ENCODE data around the gene PRAMEF33.
A peak's percentile ranks its signal among the peaks of the same experiment; 100 is the strongest.
"Not testable (repeated sequence)": the region's sequence is repeated elsewhere in the genome, so short reads cannot be mapped to it uniquely, and the experiment has no call there.

PRAMEF33 gene

GRCh38 chr1:13303239-13303638, at the start of gene PRAMEF33:
PRAMEF33 (plus strand) TSS chr1:13303539; CDS start chr1:13305955, 2,416 bp downstream.
- not testable (repeated sequence) for H3K36me3 Mint-ChIP-seq; ATAC-seq (replicated peaks); H3K9me3 Mint-ChIP-seq; H3K27me3 Mint-ChIP-seq; DNase-seq; H3K4me3 Mint-ChIP-seq; H3K4me1 Mint-ChIP-seq; H3K27ac Mint-ChIP-seq

GRCh38 chr1:13253898-13254297, 49.4 kb upstream of the PRAMEF33 start, which contains the start of gene PRAMEF5:
PRAMEF5 (plus strand) TSS chr1:13254198; CDS start chr1:13259269, 5,071 bp downstream.
- DNase-seq; H3K4me3 Mint-ChIP-seq; H3K27me3 Mint-ChIP-seq; H3K4me1 Mint-ChIP-seq; H3K9me3 Mint-ChIP-seq; ATAC-seq (replicated peaks); H3K27ac Mint-ChIP-seq; H3K36me3 Mint-ChIP-seq: not testable (repeated sequence)

GRCh38 chr1:13265124-13265523, 38.2 kb upstream of the PRAMEF33 start:
- not testable (repeated sequence) for H3K27ac Mint-ChIP-seq, H3K4me1 Mint-ChIP-seq, H3K9me3 Mint-ChIP-seq, H3K4me3 Mint-ChIP-seq, DNase-seq, H3K36me3 Mint-ChIP-seq, H3K27me3 Mint-ChIP-seq
- ATAC-seq (replicated peaks) = peak; percentile 53 to 61

GRCh38 chr1:13277016-13277415, 26.3 kb upstream of the PRAMEF33 start:
- not testable (repeated sequence) for H3K27ac Mint-ChIP-seq, H3K4me1 Mint-ChIP-seq, DNase-seq, H3K27me3 Mint-ChIP-seq, H3K9me3 Mint-ChIP-seq, H3K36me3 Mint-ChIP-seq, H3K4me3 Mint-ChIP-seq
- ATAC-seq (replicated peaks) = peak; percentile 53 to 58

- H3K36me3 Mint-ChIP-seq; ATAC-seq (replicated peaks); DNase-seq; H3K4me3 Mint-ChIP-seq; H3K4me1 Mint-ChIP-seq; H3K27ac Mint-ChIP-seq; H3K27me3 Mint-ChIP-seq; H3K9me3 Mint-ChIP-seq: not testable (repeated sequence)
These were observed 23.7 kb upstream of the PRAMEF33 start for GRCh38 chr1:13279617-13280016.

GRCh38 chr1:13285037-13285436, 18.3 kb upstream of the PRAMEF33 start, which contains the start of gene PRAMEF8:
PRAMEF8 (minus strand) TSS chr1:13285137; CDS start chr1:13284091, 1,046 bp downstream.
- H3K4me3 Mint-ChIP-seq; ATAC-seq (replicated peaks); H3K4me1 Mint-ChIP-seq; H3K36me3 Mint-ChIP-seq; DNase-seq; H3K27me3 Mint-ChIP-seq; H3K27ac Mint-ChIP-seq; H3K9me3 Mint-ChIP-seq: not testable (repeated sequence)

GRCh38 chr1:13289030-13289429, 14.3 kb upstream of the PRAMEF33 start:
- H3K27me3 Mint-ChIP-seq; H3K4me3 Mint-ChIP-seq; H3K36me3 Mint-ChIP-seq; DNase-seq; H3K27ac Mint-ChIP-seq; ATAC-seq (replicated peaks); H3K9me3 Mint-ChIP-seq; H3K4me1 Mint-ChIP-seq: not testable (repeated sequence)

- H3K27ac Mint-ChIP-seq; ATAC-seq (replicated peaks); DNase-seq; H3K4me3 Mint-ChIP-seq; H3K9me3 Mint-ChIP-seq; H3K27me3 Mint-ChIP-seq; H3K4me1 Mint-ChIP-seq; H3K36me3 Mint-ChIP-seq: not testable (repeated sequence)
These were observed 6.0 kb upstream of the PRAMEF33 start for GRCh38 chr1:13297216-13297931.

GRCh38 chr1:13298699-13299098, 4.6 kb upstream of the PRAMEF33 start:
- not testable (repeated sequence) for DNase-seq, H3K36me3 Mint-ChIP-seq

GRCh38 chr1:13302197-13302596, 1.1 kb upstream of the PRAMEF33 start:
- H3K36me3 Mint-ChIP-seq; DNase-seq; H3K4me3 Mint-ChIP-seq; H3K4me1 Mint-ChIP-seq; H3K27me3 Mint-ChIP-seq; H3K27ac Mint-ChIP-seq; H3K9me3 Mint-ChIP-seq; ATAC-seq (replicated peaks): not testable (repeated sequence)

More at GRCh38 chr1:13298699-13299098, 4.6 kb upstream of the PRAMEF33 start:
- H3K4me1 Mint-ChIP-seq; H3K27ac Mint-ChIP-seq; H3K4me3 Mint-ChIP-seq; H3K27me3 Mint-ChIP-seq; H3K9me3 Mint-ChIP-seq; ATAC-seq (replicated peaks): not testable (repeated sequence)

GRCh38 chr1:13315281-13315680, 11.9 kb downstream of the PRAMEF33 start, which contains the start of gene PRAMEF15:
PRAMEF15 (plus strand) TSS chr1:13315581; CDS start chr1:13318408, 2,827 bp downstream.
- H3K27ac Mint-ChIP-seq; H3K4me1 Mint-ChIP-seq; DNase-seq; H3K36me3 Mint-ChIP-seq; H3K4me3 Mint-ChIP-seq; ATAC-seq (replicated peaks); H3K9me3 Mint-ChIP-seq: not testable (repeated sequence)
- peaks cover 3 to 12% of the 10 kb centered on the region in 2 donors for H3K27me3 Mint-ChIP-seq

GRCh38 chr1:13342496-13342895, 39.2 kb downstream of the PRAMEF33 start:
- H3K4me1 Mint-ChIP-seq; H3K36me3 Mint-ChIP-seq; H3K9me3 Mint-ChIP-seq; ATAC-seq (replicated peaks); H3K27ac Mint-ChIP-seq; H3K4me3 Mint-ChIP-seq; H3K27me3 Mint-ChIP-seq; DNase-seq: not testable (repeated sequence)

- not testable (repeated sequence) for H3K9me3 Mint-ChIP-seq; H3K4me1 Mint-ChIP-seq; H3K27me3 Mint-ChIP-seq; H3K36me3 Mint-ChIP-seq; H3K27ac Mint-ChIP-seq; H3K4me3 Mint-ChIP-seq; ATAC-seq (replicated peaks); DNase-seq
These were observed 43.7 kb downstream of the PRAMEF33 start, which contains the start of gene PRAMEF14 for GRCh38 chr1:13347034-13347433. PRAMEF14 (minus strand) TSS chr1:13347134; CDS start chr1:13345314, 1,820 bp downstream.

GRCh38 chr1:13353476-13353875, 50.1 kb downstream of the PRAMEF33 start:
- ATAC-seq (replicated peaks); H3K4me1 Mint-ChIP-seq; H3K36me3 Mint-ChIP-seq; H3K4me3 Mint-ChIP-seq; DNase-seq; H3K27me3 Mint-ChIP-seq; H3K27ac Mint-ChIP-seq: not testable (repeated sequence)
- H3K9me3 Mint-ChIP-seq = peaks cover 5 to 10% of the 10 kb centered on the region in 2 donors

GRCh38 chr1:13354475-13354874, 51.1 kb downstream of the PRAMEF33 start:
- H3K9me3 Mint-ChIP-seq; H3K4me1 Mint-ChIP-seq; DNase-seq; ATAC-seq (replicated peaks); H3K4me3 Mint-ChIP-seq; H3K27ac Mint-ChIP-seq; H3K36me3 Mint-ChIP-seq; H3K27me3 Mint-ChIP-seq: not testable (repeated sequence)

Measured in stimulated activated naive B cell treated with anti-CD40 and anti-IgM and Interleukin-4, amounts not matched to agents 10 μg/mL and 1 μg/mL and 100 μg/mL, for 72 hours (primary cell).